ENCODE data around the gene RPTOR. TPM values are rescaled to one million over a fixed set of nuclear protein-coding genes. Genes with fewer than 3 reads are reported as not detected.

RPTOR gene
- total RNA-seq, 1 donor from 2014 or later, result 62.4 TPM

DNA sequence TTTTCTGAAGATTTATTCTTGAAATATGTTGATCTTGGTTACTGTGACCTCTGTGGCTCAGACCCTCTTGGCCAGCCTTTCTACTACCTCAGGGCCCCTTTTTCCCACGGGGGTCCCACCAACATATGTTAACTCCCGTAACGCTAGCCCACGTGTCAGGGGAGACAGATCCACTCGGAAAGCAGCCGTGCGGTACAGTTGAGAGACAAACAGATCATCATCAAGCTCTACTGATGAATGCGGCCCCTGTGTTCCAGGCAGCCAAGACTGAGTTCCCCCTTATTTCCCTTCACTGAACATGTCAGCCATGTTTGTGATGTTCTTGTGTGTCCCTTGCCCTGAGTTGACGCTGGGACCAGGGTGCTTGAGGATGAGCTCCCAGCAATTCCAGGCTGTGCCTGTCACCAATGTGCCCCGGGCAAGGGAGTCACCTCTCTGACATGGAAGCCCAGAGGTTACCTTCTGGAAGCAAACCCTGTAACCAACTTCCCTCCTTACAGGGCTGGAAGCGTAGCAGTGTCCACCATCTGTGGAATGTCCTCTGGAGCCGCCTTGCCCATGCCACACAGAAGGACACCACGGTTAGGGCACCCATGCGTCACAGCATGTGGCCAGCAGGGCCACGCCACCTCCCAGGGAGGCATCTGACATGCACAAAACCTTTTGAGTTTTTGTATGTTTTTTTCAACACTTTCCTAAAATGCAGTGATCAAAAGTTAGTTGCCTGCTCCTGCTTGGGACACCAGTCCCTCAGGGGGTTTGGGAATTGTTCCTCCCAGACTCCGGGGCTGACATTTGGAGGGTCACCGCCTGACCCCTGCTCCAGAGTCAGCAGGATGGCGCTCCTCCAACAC, 253.3 kb downstream of the RPTOR start:
- Mint-ChIP-seq H3K36me3 (ENCODE audit: low read depth) (peaks cover 44% of the 10 kb centered on the region), H3K9me3 (no peaks in the 10 kb centered on the region), H3K4me3 (ENCODE audit: low read depth) (no peak overlapping the region), H3K27ac (no peak overlapping the region), H3K4me1 (ENCODE audit: low read depth) (peaks cover 18% of the 10 kb centered on the region), H3K27me3 (ENCODE audit: low read depth) (no peaks in the 10 kb centered on the region)
- DNase-seq (ENCODE audit: low spot score), result no peak
- intact Hi-C loops (cut with micrococcal nuclease), result no loop called here

DNA sequence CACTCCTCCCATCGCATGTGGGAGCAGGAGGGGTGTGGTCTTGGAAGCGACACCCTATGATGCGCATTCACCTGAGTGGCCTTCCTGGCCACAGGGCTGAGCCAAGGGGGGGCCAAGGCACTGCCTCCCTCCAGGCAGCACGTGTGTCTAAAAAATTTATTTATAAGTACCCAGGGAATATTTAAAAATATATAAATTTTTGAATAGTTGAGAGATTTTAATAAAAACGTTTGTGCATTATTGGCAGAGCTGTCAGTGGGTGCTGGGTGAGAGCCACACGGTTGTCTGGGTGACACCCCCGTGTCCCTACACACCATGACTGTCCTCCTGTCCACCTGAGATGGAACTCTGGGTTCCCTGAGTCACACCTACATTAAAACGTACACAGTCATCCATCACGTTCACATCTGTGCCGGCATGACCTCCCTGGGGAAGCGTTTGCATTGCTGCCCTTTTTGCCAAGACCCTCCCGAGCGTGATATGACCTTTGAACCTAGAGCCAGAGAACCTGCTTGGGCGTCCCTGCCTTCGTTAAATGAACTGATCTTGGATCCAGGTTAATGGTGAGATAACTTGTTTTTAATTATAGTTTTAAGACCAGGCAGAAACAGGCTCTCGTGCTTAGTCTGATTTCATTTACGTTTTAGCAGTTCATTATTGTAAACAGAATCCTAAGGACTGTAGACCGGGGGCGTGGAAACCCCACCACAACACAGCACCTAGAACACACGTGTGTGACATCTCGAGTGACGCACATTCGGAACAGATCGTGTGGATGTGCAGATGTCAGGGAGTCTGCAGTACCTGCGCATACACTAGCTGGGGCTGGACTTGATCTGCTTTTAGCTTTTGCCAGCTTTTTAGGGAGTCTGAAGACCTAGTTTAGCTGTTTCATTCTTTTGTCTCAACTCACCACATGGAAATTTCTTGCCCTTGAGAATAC, 254.2 kb downstream of the RPTOR start:
- H3K36me3 Mint-ChIP-seq (ENCODE audit: low read depth), result peaks cover 38% of the 10 kb centered on the region
- peaks cover 13% of the 10 kb centered on the region for H3K4me1 Mint-ChIP-seq (ENCODE audit: low read depth)
- no peak overlapping the region for H3K27ac Mint-ChIP-seq
- intact Hi-C loops (cut with micrococcal nuclease), result no loop called here
- no peaks in the 10 kb centered on the region for H3K9me3 Mint-ChIP-seq
- H3K4me3 Mint-ChIP-seq (ENCODE audit: low read depth), result no peak overlapping the region
- no peak for DNase-seq (ENCODE audit: low spot score)
- no peaks in the 10 kb centered on the region for H3K27me3 Mint-ChIP-seq (ENCODE audit: low read depth)

DNA sequence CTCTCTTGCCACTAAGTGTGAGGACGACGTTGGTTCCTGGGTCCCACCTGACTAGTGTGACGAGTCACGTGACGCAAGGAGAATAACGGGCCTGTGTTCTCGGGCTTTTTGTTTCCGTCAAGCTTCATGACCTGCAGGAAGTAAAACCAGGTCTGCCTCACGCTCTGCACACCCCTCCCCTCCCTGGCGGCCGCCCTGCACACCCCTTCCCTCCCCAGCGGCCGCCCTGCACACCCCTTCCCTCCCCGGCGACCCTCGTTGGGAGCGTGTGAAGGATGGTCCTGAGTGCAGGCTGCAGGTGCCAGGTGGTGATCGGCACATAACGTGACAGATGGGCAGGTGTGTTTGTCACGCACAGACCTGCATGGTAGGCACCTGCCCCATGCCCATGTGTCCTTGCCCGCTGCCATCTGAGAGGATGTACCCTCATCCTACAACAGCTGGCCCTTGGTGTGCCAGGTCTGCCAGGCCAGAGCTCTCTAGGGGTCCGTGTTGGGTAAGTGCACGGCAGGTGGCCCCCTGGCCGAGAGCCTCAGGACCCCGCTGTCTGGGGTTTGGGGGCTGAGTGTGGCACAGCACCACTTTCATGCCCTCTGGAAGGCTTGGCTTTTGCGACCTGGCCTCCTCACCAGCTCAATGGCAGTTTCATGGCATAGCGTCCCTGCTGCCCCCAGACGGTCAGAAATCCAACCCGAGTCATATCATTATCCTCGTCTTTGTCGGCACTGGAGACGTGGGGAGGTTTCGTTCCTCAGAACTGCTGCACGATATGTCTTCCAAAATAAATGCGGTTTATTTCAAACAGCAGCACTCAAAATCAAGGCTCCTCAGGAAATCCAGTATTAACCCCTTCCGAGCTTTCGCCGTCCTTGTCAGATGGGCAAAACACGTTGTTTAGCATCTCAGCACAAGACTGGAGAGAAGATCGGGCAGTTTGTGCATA, 255.2 kb downstream of the RPTOR start:
- DNase-seq (ENCODE audit: low spot score), result no peak
- Mint-ChIP-seq H3K4me1 (ENCODE audit: low read depth) (peaks cover 10% of the 10 kb centered on the region), H3K9me3 (no peaks in the 10 kb centered on the region), H3K36me3 (ENCODE audit: low read depth) (peaks cover 37% of the 10 kb centered on the region), H3K27me3 (ENCODE audit: low read depth) (no peaks in the 10 kb centered on the region), H3K27ac (no peak overlapping the region), H3K4me3 (ENCODE audit: low read depth) (no peak overlapping the region)
- intact Hi-C loops (cut with micrococcal nuclease), result no loop called here

DNA sequence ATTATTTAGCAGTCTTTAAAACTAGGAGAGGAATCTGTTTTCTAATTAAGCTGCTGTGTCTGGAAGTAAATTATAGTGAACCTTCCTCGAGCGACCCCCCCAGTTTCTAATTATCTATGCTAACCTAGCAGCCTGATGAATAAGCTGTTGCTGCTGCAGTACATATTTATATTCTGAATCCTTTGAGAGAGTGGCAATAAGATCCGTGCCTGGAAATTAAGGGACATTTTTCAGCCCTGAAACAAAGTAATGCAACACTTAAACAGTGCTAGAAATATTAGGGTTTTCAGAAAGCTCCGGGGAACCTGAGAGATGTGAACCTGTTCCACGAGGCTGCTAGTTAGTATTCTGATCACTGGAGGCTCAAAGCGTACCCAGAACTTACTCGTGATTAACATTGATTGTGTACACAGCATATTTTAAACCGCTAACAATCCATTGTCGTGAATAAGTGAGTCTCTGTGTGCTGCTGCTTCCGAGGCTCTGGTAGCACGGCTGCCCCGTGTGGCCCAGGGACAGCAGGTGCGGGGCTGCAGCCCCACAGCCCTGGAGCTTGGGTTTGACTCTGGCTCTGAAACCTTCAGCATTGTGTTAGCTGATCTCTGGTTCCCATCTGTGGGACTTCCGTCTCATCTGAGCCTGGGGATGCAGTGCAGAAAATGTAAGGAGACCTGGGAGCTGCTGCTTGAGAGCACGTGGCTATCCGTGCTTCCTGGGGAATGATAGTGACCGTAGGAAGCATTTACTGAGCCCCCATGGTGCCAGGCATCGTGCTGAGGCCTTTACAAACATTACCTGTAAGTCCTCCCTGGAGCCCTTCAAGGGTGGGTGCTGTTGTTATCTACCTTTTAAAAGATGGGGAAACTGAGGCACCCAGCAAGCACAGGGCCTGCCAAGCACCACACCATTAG, 256.1 kb downstream of the RPTOR start:
- Mint-ChIP-seq H3K27me3 (ENCODE audit: low read depth) (no peaks in the 10 kb centered on the region), H3K9me3 (no peaks in the 10 kb centered on the region), H3K4me1 (ENCODE audit: low read depth) (peaks cover 10% of the 10 kb centered on the region), H3K27ac (no peak overlapping the region), H3K36me3 (ENCODE audit: low read depth) (peaks cover 34% of the 10 kb centered on the region), H3K4me3 (ENCODE audit: low read depth) (no peak overlapping the region)
- DNase-seq (ENCODE audit: low spot score), result no peak
- intact Hi-C loops (cut with micrococcal nuclease), result no loop called here

DNA sequence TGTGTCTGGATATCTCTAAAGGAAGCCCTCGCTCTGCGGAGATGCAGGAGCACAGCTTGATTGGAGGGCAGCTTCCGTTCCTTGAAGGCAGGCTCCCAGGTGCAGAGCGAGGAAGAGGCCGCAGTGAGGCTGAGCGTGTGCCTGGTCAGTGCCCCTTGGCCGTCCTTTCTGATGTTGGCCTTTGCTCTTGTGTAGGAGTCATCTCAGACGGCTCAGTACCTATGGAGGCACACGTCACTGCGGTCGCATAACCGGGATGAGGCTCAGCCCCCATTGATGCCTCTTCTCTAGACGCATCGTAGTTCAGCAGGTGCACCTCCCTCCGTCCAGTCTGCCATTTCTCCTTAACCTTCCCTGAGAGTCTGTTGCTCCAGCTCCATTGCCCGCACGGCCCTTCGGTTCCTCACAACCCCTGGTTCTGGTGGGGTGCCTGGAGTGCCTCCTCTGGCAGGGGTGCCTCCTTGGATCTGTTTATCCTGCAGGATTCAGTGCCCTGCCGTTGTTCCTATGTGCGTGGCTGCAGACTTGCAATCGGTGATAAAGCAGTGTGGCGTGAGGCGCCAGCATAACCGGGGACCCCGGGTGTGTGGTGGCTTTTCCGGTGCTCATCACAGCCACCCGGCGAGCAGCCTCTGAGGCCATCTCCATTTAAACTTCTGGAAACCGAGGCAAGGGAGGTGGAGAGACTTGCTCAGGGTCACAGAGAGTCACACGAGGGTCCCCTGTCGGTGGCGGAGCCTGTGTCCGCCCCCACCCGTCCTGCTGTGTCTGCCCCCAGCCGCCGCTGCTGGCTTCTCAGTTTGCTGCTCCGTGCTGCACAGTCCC, 258.2 kb downstream of the RPTOR start:
- intact Hi-C loops (cut with micrococcal nuclease), result no loop called here
- Mint-ChIP-seq H3K9me3 (peaks cover 18% of the 10 kb centered on the region), H3K36me3 (ENCODE audit: low read depth) (peaks cover 39% of the 10 kb centered on the region), H3K27me3 (ENCODE audit: low read depth) (no peaks in the 10 kb centered on the region), H3K4me1 (ENCODE audit: low read depth) (peaks cover 3% of the 10 kb centered on the region), H3K27ac (no peak overlapping the region), H3K4me3 (ENCODE audit: low read depth) (no peak overlapping the region)
- DNase-seq (ENCODE audit: low spot score), result no peak

GRCh38 chr17:80803451-80804428, 259.1 kb downstream of the RPTOR start:
- H3K36me3 Mint-ChIP-seq (ENCODE audit: low read depth), result peaks cover 41% of the 10 kb centered on the region
- no peak overlapping the region for H3K27ac Mint-ChIP-seq
- H3K4me1 Mint-ChIP-seq (ENCODE audit: low read depth), result peaks cover 4% of the 10 kb centered on the region
- no peak for DNase-seq (ENCODE audit: low spot score)
- peaks cover 24% of the 10 kb centered on the region for H3K9me3 Mint-ChIP-seq
- H3K27me3 Mint-ChIP-seq (ENCODE audit: low read depth), result no peaks in the 10 kb centered on the region
- intact Hi-C loops (cut with micrococcal nuclease), result no loop called here
- H3K4me3 Mint-ChIP-seq (ENCODE audit: low read depth), result no peak overlapping the region

DNA sequence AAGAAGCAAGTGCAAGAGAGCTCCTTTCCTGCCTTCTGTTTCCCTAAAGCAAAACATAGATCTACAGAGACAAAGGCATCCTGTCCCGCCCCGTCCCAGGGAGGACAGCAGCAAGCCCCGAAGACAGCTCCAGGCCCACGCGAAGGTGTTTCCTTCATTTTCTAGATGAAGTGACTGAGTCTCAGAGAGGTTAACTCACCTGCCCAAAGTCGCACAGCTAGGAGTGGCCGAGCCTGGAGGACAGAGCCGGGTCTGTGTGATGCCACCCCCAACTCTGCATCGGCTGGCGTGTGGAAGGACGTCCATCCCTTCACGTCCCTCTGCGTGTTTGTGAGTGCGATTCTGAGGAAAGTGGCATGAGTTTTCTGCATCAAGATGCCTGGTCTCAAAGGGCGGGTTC, 259.8 kb downstream of the RPTOR start:
- H3K4me3 Mint-ChIP-seq (ENCODE audit: low read depth), result no peak overlapping the region
- peaks cover 45% of the 10 kb centered on the region for H3K36me3 Mint-ChIP-seq (ENCODE audit: low read depth)
- peaks cover 5% of the 10 kb centered on the region for H3K4me1 Mint-ChIP-seq (ENCODE audit: low read depth)
- no peak for DNase-seq (ENCODE audit: low spot score)
- no peak overlapping the region for H3K27ac Mint-ChIP-seq
- intact Hi-C loops (cut with micrococcal nuclease), result no loop called here
- peaks cover 25% of the 10 kb centered on the region for H3K9me3 Mint-ChIP-seq
- H3K27me3 Mint-ChIP-seq (ENCODE audit: low read depth), result no peaks in the 10 kb centered on the region

DNA sequence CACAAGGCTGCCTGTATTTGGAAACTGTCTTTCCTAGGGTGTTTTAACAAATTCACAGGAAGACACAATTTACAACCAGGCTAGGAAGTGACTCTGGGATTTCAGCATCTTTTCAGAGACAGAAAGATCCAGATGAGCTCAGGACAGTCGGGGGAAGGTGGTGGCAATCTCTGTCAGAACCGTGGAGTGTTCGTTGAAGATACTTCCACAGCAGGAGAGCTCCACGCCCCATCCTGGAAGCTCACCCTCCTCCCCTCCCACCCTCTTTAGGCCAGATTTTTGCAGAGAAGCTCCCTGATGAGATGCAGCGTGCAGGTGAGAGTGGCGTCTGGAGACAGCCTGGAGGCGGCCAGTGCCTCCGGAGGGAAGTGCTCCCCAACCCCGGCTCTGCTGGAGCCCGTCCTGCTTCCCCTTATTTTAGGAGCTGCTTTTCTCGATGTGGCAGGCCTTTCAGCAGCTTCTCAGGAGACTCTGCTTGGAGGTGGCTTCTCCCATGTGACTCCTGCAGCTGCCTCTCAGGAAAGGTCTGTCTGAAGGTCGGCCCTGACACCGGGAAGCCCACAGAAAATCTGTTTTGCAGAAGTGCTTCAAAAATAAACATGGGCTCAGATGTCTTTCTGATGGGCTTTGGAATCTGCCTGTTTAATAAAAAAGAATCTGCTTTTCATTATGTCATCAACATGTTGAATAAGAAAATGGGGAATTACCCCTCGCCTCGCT, 260.6 kb downstream of the RPTOR start:
- H3K4me3 Mint-ChIP-seq (ENCODE audit: low read depth), result no peak overlapping the region
- DNase-seq (ENCODE audit: low spot score), result no peak
- intact Hi-C loops (cut with micrococcal nuclease), result no loop called here
- peaks cover 25% of the 10 kb centered on the region for H3K9me3 Mint-ChIP-seq
- peaks cover 7% of the 10 kb centered on the region for H3K4me1 Mint-ChIP-seq (ENCODE audit: low read depth)
- H3K27me3 Mint-ChIP-seq (ENCODE audit: low read depth), result no peaks in the 10 kb centered on the region
- peaks cover 47% of the 10 kb centered on the region for H3K36me3 Mint-ChIP-seq (ENCODE audit: low read depth)
- H3K27ac Mint-ChIP-seq, result peak overlapping the region; percentile 49

GRCh38 chr17:80807014-80807413, 262.4 kb downstream of the RPTOR start:
- no peaks in the 10 kb centered on the region for H3K27me3 Mint-ChIP-seq (ENCODE audit: low read depth)
- peaks cover 25% of the 10 kb centered on the region for H3K9me3 Mint-ChIP-seq
- peaks cover 25% of the 10 kb centered on the region for H3K4me1 Mint-ChIP-seq (ENCODE audit: low read depth)
- intact Hi-C loops (cut with micrococcal nuclease), result no loop called here
- DNase-seq (ENCODE audit: low spot score), result no peak
- no peak overlapping the region for H3K4me3 Mint-ChIP-seq (ENCODE audit: low read depth)
- no peak overlapping the region for H3K27ac Mint-ChIP-seq
- peaks cover 63% of the 10 kb centered on the region for H3K36me3 Mint-ChIP-seq (ENCODE audit: low read depth)

- Mint-ChIP-seq H3K36me3 (ENCODE audit: low read depth) (peaks cover 71% of the 10 kb centered on the region), H3K27ac (no peak overlapping the region), H3K9me3 (peaks cover 25% of the 10 kb centered on the region), H3K27me3 (ENCODE audit: low read depth) (no peaks in the 10 kb centered on the region), H3K4me3 (ENCODE audit: low read depth) (no peak overlapping the region), H3K4me1 (ENCODE audit: low read depth) (peaks cover 34% of the 10 kb centered on the region)
- DNase-seq (ENCODE audit: low spot score), result no peak
- intact Hi-C loops (cut with micrococcal nuclease), result no loop called here
Measured at GRCh38 chr17:80807882-80808281, 263.2 kb downstream of the RPTOR start.
